OCI-LY1 (cell line): Measurements from ENCODE around the gene CACNG3.
"Not testable (repeated sequence)": the region's sequence is repeated elsewhere in the genome, so short reads cannot be mapped to it uniquely, and the experiment has no call there.

Experiments
- H2AFZ ChIP-seq: fragments of 200-600 bp; sonication (generic), shearing (Covaris generic); 2 replicates; pipeline ENCODE4 v1.6.0; 2014; ENCODE audit warnings: antibody characterized with exemption, mild to moderate bottlenecking, low read length
- H3F3A ChIP-seq: fragments of 200-600 bp; sonication (generic), shearing (Covaris generic); 2 replicates; pipeline ENCODE4 v1.6.0; 2014; ENCODE audit warnings: mild to moderate bottlenecking, antibody characterized with exemption, low read length, moderate library complexity; ENCODE audit not compliant: insufficient read depth
- H3K27ac ChIP-seq: fragments of 200-600 bp; sonication (generic); 2 replicates; pipeline ENCODE4 v1.5.1; 2014; ENCODE audit warnings: low read length, mixed run types, mild to moderate bottlenecking, low read depth; ENCODE audit not compliant: poor library complexity, severe bottlenecking
- H3K27me3 ChIP-seq: fragments of 200-600 bp; sonication (generic); 2 replicates; pipeline ENCODE4 v1.6.0; 2014; ENCODE audit warnings: antibody characterized with exemption, mild to moderate bottlenecking, low read length, moderate library complexity; ENCODE audit not compliant: insufficient read depth
- H3K36me3 ChIP-seq: fragments of 200-600 bp; sonication (generic); 2 replicates; pipeline ENCODE4 v1.6.1; 2014; ENCODE audit warnings: mild to moderate bottlenecking, antibody characterized with exemption, low read length, moderate library complexity, mixed read lengths; ENCODE audit not compliant: insufficient read depth
- H3K4me1 ChIP-seq: fragments of 200-600 bp; sonication (generic); 2 replicates; pipeline ENCODE4 v1.5.1; 2014; ENCODE audit warnings: mild to moderate bottlenecking, low read length, moderate library complexity; ENCODE audit not compliant: insufficient read depth, severe bottlenecking
- H3K4me2 ChIP-seq: fragments of 200-600 bp; sonication (generic), shearing (Covaris generic); 2 replicates; pipeline ENCODE4 v1.6.1; 2014; ENCODE audit warnings: low read length
- H3K4me3 ChIP-seq: fragments of 200-600 bp; sonication (generic); 2 replicates; pipeline ENCODE4 v1.5.1; 2014; ENCODE audit warnings: low read length, low read depth, mild to moderate bottlenecking, mixed read lengths; ENCODE audit not compliant: poor library complexity, severe bottlenecking
- H3K79me2 ChIP-seq: fragments of 200-600 bp; shearing (Covaris generic); 2 replicates; pipeline ENCODE4 v1.6.1; 2016; ENCODE audit warnings: mixed run types, low read length, mixed read lengths; ENCODE audit not compliant: insufficient read depth
- H3K9ac ChIP-seq: fragments of 200-600 bp; sonication (generic), shearing (Covaris generic); 2 replicates; pipeline ENCODE4 v1.6.1; 2014; ENCODE audit warnings: mild to moderate bottlenecking, low read length, mixed read lengths
- H3K9me2 ChIP-seq: fragments of 200-600 bp; sonication (generic), shearing (Covaris generic); 2 replicates; pipeline ENCODE4 v1.6.1; 2014; ENCODE audit warnings: low read depth, mild to moderate bottlenecking, low read length, mixed read lengths
- H3K9me3 ChIP-seq: fragments of 200-600 bp; shearing (Covaris generic); 2 replicates; pipeline ENCODE4 v1.6.1; 2014; ENCODE audit warnings: low read length, mixed read lengths
- H4K20me1 ChIP-seq: fragments of 200-600 bp; sonication (generic), shearing (Covaris generic); 2 replicates; pipeline ENCODE4 v1.6.0; 2016; ENCODE audit warnings: mild to moderate bottlenecking, low read length; ENCODE audit not compliant: insufficient read depth
- CTCF ChIP-seq: fragments of 200-600 bp; sonication (generic), shearing (Covaris generic); IDR thresholded peaks from 2 replicates; pipeline ENCODE4 v1.5.1; 2017; ENCODE audit warnings: mild to moderate bottlenecking, antibody characterized with exemption, low read length, moderate library complexity, mixed read lengths
- EZH2 ChIP-seq: fragments of 200-600 bp; sonication (generic), shearing (Covaris generic); IDR thresholded peaks from 2 replicates; pipeline ENCODE4 v1.8.0; 2017; ENCODE audit warnings: borderline replicate concordance, mixed run types, mild to moderate bottlenecking, antibody characterized with exemption, low read length, moderate library complexity, mixed read lengths

The CACNG3 gene

GRCh38 chr16:24298548-24299167 lies 42.5 kb downstream of the CACNG3 start:
- no peaks in the 10 kb centered on the region for H3K9me2 ChIP-seq
- H3K79me2 ChIP-seq, result no peaks in the 10 kb centered on the region
- no peak overlapping the region for H3K9ac ChIP-seq
- TF ChIP-seq CTCF, result no peak
- TF ChIP-seq EZH2, result no peak
- H4K20me1 ChIP-seq, result no peaks in the 10 kb centered on the region
- no peak overlapping the region for H3K4me2 ChIP-seq
- no peaks in the 10 kb centered on the region for H3K9me3 ChIP-seq
- H2AFZ ChIP-seq, result no peak overlapping the region
- H3K27me3 ChIP-seq, result no peaks in the 10 kb centered on the region
- H3K27ac ChIP-seq, result no peak overlapping the region
- H3K4me1 ChIP-seq, result no peaks in the 10 kb centered on the region
- no peaks in the 10 kb centered on the region for H3K36me3 ChIP-seq
- H3F3A ChIP-seq, result no peaks in the 10 kb centered on the region
- H3K4me3 ChIP-seq, result no peak overlapping the region

GRCh38 chr16:24300750-24301149 lies 44.6 kb downstream of the CACNG3 start:
- not testable (repeated sequence) for H3K27ac ChIP-seq, H2AFZ ChIP-seq, H3K27me3 ChIP-seq, H3K4me3 ChIP-seq, H3K9ac ChIP-seq, H4K20me1 ChIP-seq, H3K9me2 ChIP-seq, H3K4me2 ChIP-seq, H3K36me3 ChIP-seq, H3F3A ChIP-seq, H3K4me1 ChIP-seq, H3K9me3 ChIP-seq, H3K79me2 ChIP-seq

- Histone ChIP-seq H2AFZ (no peak overlapping the region), H3K27ac (no peak overlapping the region), H3K4me1 (no peaks in the 10 kb centered on the region), H3K27me3 (no peaks in the 10 kb centered on the region), H3K9ac (no peak overlapping the region), H4K20me1 (no peaks in the 10 kb centered on the region), H3K4me2 (no peak overlapping the region), H3F3A (no peaks in the 10 kb centered on the region), H3K9me2 (no peaks in the 10 kb centered on the region), H3K79me2 (no peaks in the 10 kb centered on the region), H3K36me3 (no peaks in the 10 kb centered on the region), H3K4me3 (no peak overlapping the region), H3K9me3 (no peaks in the 10 kb centered on the region)
- TF ChIP-seq CTCF, result no peak
- TF ChIP-seq EZH2, result no peak
Observed at GRCh38 chr16:24302636-24303035, 46.5 kb downstream of the CACNG3 start.

GRCh38 chr16:24308200-24308599 lies 52.1 kb downstream of the CACNG3 start:
- Histone ChIP-seq H3K79me2 (no peaks in the 10 kb centered on the region), H2AFZ (no peak overlapping the region), H4K20me1 (no peaks in the 10 kb centered on the region), H3K36me3 (no peaks in the 10 kb centered on the region), H3F3A (no peaks in the 10 kb centered on the region), H3K4me2 (no peak overlapping the region), H3K9me2 (no peaks in the 10 kb centered on the region), H3K4me3 (no peak overlapping the region), H3K9me3 (no peaks in the 10 kb centered on the region), H3K27ac (no peak overlapping the region), H3K4me1 (no peaks in the 10 kb centered on the region), H3K9ac (no peak overlapping the region), H3K27me3 (no peaks in the 10 kb centered on the region)
- no peak for TF ChIP-seq EZH2
- TF ChIP-seq CTCF, result no peak
